ENCODE data around the gene NOMO2.
"Not testable (repeated sequence)": the region's sequence is repeated elsewhere in the genome, so short reads cannot be mapped to it uniquely, and the experiment has no call there.

NOMO2 gene, protein sequence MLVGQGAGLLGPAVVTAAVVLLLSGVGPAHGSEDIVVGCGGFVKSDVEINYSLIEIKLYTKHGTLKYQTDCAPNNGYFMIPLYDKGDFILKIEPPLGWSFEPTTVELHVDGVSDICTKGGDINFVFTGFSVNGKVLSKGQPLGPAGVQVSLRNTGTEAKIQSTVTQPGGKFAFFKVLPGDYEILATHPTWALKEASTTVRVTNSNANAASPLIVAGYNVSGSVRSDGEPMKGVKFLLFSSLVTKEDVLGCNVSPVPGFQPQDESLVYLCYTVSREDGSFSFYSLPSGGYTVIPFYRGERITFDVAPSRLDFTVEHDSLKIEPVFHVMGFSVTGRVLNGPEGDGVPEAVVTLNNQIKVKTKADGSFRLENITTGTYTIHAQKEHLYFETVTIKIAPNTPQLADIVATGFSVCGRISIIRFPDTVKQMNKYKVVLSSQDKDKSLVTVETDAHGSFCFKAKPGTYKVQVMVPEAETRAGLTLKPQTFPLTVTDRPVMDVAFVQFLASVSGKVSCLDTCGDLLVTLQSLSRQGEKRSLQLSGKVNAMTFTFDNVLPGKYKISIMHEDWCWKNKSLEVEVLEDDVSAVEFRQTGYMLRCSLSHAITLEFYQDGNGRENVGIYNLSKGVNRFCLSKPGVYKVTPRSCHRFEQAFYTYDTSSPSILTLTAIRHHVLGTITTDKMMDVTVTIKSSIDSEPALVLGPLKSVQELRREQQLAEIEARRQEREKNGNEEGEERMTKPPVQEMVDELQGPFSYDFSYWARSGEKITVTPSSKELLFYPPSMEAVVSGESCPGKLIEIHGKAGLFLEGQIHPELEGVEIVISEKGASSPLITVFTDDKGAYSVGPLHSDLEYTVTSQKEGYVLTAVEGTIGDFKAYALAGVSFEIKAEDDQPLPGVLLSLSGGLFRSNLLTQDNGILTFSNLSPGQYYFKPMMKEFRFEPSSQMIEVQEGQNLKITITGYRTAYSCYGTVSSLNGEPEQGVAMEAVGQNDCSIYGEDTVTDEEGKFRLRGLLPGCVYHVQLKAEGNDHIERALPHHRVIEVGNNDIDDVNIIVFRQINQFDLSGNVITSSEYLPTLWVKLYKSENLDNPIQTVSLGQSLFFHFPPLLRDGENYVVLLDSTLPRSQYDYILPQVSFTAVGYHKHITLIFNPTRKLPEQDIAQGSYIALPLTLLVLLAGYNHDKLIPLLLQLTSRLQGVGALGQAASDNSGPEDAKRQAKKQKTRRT

GRCh38 chr16:18561727-18562314 is at the start of gene NOMO2:
TSS of gene NOMO2 (minus strand) at chr16:18562097. CDS start at chr16:18562040, 57 bp downstream.
- DNase-seq (ENCODE audit: low spot score): not testable (repeated sequence)

DNA sequence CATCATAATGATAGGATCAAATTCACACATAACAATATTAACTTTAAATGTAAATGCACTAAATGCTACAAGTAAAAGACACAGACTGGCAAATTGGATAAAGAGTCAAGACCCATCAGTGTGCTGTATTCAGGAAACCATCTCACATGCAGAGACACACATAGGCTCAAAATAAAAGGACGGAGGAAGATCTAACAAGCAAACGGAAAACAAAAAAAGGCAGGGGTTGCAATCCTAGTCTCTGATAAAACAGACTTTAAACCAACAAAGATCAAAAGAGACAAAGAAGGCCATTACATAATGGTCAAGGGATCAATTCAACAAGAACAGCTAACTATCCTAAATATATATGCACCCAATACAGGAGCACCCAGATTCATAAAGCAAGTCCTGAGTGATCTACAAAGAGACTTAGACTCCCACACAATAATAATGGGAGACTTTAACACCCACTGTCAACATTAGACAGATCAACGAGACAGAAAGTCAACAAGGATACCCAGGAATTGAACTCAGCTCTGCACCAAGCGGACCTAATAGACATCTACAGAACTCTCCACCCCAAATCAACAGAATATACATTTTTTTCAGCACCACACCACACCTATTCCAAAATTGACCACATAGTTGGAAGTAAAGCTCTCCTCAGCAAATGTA is 48.4 kb upstream of the NOMO2 start:
- DNase-seq (ENCODE audit: low spot score): not testable (repeated sequence)

- DNase-seq (ENCODE audit: low spot score): not testable (repeated sequence)
Measured at GRCh38 chr16:18608271-18608670, 46.4 kb upstream of the NOMO2 start.

GRCh38 chr16:18603572-18604246 is 41.8 kb upstream of the NOMO2 start:
- not testable (repeated sequence) for DNase-seq (ENCODE audit: low spot score)

GRCh38 chr16:18598582-18598981 is 36.7 kb upstream of the NOMO2 start:
- not testable (repeated sequence) for DNase-seq (ENCODE audit: low spot score)

GRCh38 chr16:18597734-18598133 is 35.8 kb upstream of the NOMO2 start:
- DNase-seq (ENCODE audit: low spot score): not testable (repeated sequence)

DNA sequence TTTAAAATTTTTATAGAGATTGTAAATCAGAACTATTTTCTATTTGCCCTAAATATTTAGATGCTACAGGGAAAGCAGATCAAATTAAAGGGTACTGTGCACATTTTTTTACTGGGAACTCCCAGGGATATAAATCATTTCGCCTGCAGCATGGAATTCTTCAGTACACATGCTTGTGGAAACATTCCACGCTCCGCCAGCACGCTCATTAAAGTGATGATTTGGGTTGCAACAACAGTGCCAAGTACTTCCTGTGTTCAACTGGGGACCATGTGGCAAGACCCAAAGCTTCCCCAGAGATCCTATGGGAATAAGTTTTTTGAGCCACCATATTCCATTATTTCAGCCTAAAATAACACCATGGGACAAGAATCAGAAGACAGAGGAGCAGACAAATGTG is 35.4 kb upstream of the NOMO2 start:
- not testable (repeated sequence) for DNase-seq (ENCODE audit: low spot score)

DNA sequence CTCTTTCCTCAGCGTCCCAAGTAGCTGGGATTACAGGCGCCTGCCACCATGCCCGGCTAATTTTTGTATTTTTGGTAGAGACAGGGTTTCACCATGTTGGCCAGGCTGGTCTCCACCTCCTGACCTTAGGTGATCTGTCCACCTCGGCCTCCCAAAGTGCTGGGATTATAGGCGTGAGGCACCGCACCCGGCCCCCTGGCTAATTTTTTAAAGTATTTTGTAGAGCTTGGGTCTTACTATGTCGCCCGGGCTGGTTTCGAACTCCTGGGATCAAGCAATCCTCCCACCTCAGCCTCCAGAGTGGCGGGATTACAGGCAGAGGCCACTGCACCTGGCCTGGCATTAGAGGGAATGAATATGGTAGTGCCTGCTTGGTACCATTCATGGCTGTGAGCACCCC is 33.9 kb upstream of the NOMO2 start:
- not testable (repeated sequence) for DNase-seq (ENCODE audit: low spot score)

DNA sequence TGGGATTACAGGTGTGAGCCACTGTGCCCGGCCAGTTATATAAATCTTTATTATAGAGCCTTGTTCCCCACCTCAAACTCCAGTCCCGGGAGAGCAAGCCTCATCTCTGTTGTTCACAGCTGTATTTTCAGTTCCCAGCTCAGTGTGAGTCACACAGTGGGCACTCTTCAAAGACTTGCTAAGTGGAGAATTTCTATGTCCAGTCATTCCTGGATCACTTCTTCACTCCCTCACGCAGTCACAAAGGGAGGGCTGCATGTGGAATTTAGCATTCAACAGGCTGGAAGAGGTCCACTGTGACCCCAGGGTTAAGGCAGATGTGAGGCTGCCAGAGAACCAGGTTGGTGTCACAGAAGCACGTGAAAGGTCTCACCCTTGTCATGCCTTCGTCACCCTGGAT is 33.0 kb upstream of the NOMO2 start:
- DNase-seq (ENCODE audit: low spot score): peak; percentile 63

GRCh38 chr16:18593904-18594303 is 32.0 kb upstream of the NOMO2 start:
- not testable (repeated sequence) for DNase-seq (ENCODE audit: low spot score)

DNA sequence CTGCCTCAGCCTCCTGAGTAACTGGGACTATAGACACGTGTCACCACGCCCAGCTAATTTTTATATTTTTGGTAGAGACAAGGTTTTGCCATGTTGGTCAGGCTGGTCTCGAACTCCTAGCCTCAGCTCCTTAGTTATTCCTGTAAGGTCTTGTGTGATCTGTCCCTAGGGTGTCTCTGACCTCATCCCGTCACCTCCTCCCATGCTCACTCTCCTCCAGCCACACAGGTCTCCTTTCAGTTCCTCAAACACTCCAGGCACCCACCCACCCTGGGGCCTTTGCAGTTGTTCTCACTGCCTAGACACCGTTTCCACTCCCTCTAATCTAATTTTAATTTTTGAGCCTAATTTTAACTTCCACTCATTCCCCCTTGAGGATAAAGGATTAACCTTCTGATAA is 31.1 kb upstream of the NOMO2 start:
- DNase-seq (ENCODE audit: low spot score): not testable (repeated sequence)

- DNase-seq (ENCODE audit: low spot score): peak; percentile 72
Measured at GRCh38 chr16:18591908-18592307, 30.0 kb upstream of the NOMO2 start.

GRCh38 chr16:18591441-18591840 is 29.5 kb upstream of the NOMO2 start:
- not testable (repeated sequence) for DNase-seq (ENCODE audit: low spot score)

DNA sequence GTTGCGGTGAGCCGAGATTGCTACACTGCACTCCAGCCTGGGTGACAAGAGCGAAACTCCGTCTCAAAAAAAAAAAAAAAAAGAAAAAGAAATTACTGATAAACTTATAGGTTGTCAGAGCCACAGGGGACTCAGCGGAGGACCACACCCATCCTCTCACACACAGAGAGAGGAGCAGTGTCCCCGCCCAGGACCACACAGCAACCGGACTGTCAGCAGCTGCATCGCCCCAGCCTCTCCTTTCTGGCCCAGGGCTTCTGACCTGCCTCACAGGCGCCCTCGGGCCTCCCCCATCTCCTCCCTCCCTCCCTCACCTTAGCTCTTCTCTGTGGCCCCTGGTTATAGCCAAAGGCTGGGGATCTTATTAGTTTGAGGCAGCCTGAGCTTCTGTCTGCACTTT is 27.9 kb upstream of the NOMO2 start:
- DNase-seq (ENCODE audit: low spot score): not testable (repeated sequence)

GRCh38 chr16:18586560-18587540 is 25.0 kb upstream of the NOMO2 start:
- not testable (repeated sequence) for DNase-seq (ENCODE audit: low spot score)

GRCh38 chr16:18585789-18586188 is 23.9 kb upstream of the NOMO2 start:
- not testable (repeated sequence) for DNase-seq (ENCODE audit: low spot score)

DNA sequence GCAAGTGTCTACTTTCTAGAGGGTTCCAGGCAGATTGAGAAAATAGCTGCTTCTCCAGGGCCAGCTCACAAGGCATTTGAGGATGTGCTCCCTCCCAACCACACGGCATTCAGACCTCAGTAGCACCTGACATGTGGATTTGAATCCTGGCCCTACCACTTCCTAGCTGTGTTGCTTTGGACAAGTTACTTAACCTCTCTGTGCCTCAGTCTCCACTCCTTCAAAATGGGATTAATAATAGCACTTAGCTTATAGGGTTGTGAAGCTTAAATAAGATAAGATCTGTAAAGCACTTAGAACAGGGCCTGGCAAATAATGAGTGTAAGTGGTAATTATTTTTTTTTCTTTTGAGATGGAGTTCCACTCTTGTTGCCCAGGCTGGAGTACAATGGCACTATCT is 21.0 kb upstream of the NOMO2 start:
- no peak for DNase-seq (ENCODE audit: low spot score)

DNA sequence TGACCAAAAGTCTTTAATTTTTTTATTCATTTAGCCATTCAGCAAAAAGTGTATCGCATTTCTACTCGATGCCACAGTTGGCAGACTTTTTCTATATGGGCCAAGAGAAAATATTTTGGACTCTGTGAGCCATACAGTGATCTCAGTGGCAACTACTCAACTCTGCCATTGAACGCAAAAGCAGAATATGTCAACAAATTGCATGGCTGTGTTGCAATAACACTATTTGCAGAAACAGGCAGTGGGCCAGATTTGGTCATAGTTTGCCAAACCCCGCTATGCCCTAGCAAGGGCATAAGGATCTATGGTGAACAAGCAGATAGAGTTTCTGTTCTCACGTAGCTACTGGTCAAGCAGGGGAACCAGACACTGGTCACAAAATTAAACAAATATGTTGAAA is 18.5 kb upstream of the NOMO2 start:
- not testable (repeated sequence) for DNase-seq (ENCODE audit: low spot score)

DNA sequence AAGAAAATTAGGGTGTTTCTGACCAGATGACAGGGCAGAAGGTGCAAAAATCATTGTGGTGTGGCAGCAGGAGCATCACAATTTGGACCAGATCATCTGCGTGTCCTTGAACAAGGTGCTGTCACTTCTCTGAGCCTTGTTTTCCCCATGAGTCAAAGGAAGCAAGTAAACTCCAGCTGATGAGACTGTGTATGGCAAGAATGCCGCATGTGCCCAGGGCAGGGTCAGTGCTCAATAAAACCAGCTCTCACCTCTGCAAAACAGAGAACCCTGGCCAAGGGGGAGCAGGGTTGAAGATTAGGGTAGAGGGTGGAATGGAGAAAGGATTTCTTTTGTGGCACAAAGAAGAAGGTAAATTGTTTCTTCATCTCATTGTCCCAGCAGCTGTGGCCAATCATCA is 17.4 kb upstream of the NOMO2 start:
- not testable (repeated sequence) for DNase-seq (ENCODE audit: low spot score)

All from RKO (cell line).